H9 (cell line): ENCODE results near the gene LAX1. TPM values are rescaled to one million over a fixed set of nuclear protein-coding genes. Genes with fewer than 3 reads are reported as not detected.

Source experiments
- DNase-seq: peaks from one replicate; pipeline ENCODE4 v3.0.0-alpha.2; 2017
- H2AFZ ChIP-seq: one replicate; pipeline ENCODE4 v1.6.1; 2013; ENCODE audit warnings: mild to moderate bottlenecking, low read length, control low read depth, moderate library complexity
- H2AK5ac ChIP-seq: 2 replicates; pipeline ENCODE4 v1.6.1; 2013; ENCODE audit warnings: low read length, control low read depth, mixed read lengths; ENCODE audit not compliant: insufficient read length
- H2BK120ac ChIP-seq: one replicate; pipeline ENCODE4 v1.6.1; 2013; ENCODE audit warnings: low read depth, mild to moderate bottlenecking, low read length, control low read depth, inconsistent platforms; ENCODE audit not compliant: poor library complexity, severe bottlenecking
- H2BK12ac ChIP-seq: 2 replicates; pipeline ENCODE4 v1.6.1; 2013; ENCODE audit warnings: low read length, control low read depth, mixed read lengths, low read depth; ENCODE audit not compliant: insufficient read length
- H2BK15ac ChIP-seq: 2 replicates; pipeline ENCODE4 v1.6.1; 2013; ENCODE audit warnings: low read depth, low read length, control low read depth
- H2BK20ac ChIP-seq: one replicate; pipeline ENCODE4 v1.6.1; 2013; ENCODE audit warnings: low read depth, mild to moderate bottlenecking, low read length, control low read depth, inconsistent platforms; ENCODE audit not compliant: poor library complexity, severe bottlenecking
- H2BK5ac ChIP-seq: 2 replicates; pipeline ENCODE4 v1.6.1; 2013; ENCODE audit warnings: low read length, control low read depth, mixed read lengths; ENCODE audit not compliant: insufficient read length
- H3K14ac ChIP-seq: 2 replicates; pipeline ENCODE4 v1.6.1; 2013; ENCODE audit warnings: low read length, control low read depth; ENCODE audit not compliant: insufficient read depth
- H3K18ac ChIP-seq: 2 replicates; pipeline ENCODE4 v1.6.1; 2013; ENCODE audit warnings: low read depth, mild to moderate bottlenecking, mixed read lengths, low read length, control low read depth; ENCODE audit not compliant: insufficient read length
- H3K23ac ChIP-seq: 2 replicates; pipeline ENCODE4 v1.6.1; 2013; ENCODE audit warnings: low read length, control low read depth, mixed read lengths, low read depth; ENCODE audit not compliant: insufficient read length
- H3K23me2 ChIP-seq: 2 replicates; pipeline ENCODE4 v1.6.1; 2013; ENCODE audit warnings: low read depth, mild to moderate bottlenecking, mixed read lengths, low read length, control low read depth; ENCODE audit not compliant: insufficient read length, poor library complexity, severe bottlenecking
- H3K27ac ChIP-seq: 2 replicates; pipeline ENCODE4 v1.5.1; 2013; ENCODE audit warnings: low read length, control low read depth, mixed read lengths, low read depth; ENCODE audit not compliant: insufficient read length
- H3K27me3 ChIP-seq: 2 replicates; pipeline ENCODE4 v1.6.1; 2013; ENCODE audit warnings: low read length, control low read depth, inconsistent platforms; ENCODE audit not compliant: insufficient read depth
- H3K4ac ChIP-seq: 2 replicates; pipeline ENCODE4 v1.6.1; 2013; ENCODE audit warnings: low read depth, mild to moderate bottlenecking, control low read depth, inconsistent platforms, low read length, moderate library complexity
- H3K4me1 ChIP-seq: 2 replicates; pipeline ENCODE4 v1.6.1; 2013; ENCODE audit warnings: low read length, control low read depth, inconsistent platforms; ENCODE audit not compliant: insufficient read depth
- H3K4me2 ChIP-seq: 2 replicates; pipeline ENCODE4 v1.6.1; 2013; ENCODE audit warnings: low read length, control low read depth, mixed read lengths; ENCODE audit not compliant: insufficient read length, insufficient read depth
- H3K56ac ChIP-seq: 2 replicates; pipeline ENCODE4 v1.6.1; 2013; ENCODE audit warnings: low read depth, mild to moderate bottlenecking, mixed read lengths, low read length, control low read depth; ENCODE audit not compliant: insufficient read length
- H3K79me1 ChIP-seq: 2 replicates; pipeline ENCODE4 v1.6.1; 2013; ENCODE audit warnings: low read depth, mild to moderate bottlenecking, moderate library complexity, low read length, control low read depth, inconsistent platforms; ENCODE audit not compliant: insufficient read depth, poor library complexity, severe bottlenecking
- H3K79me2 ChIP-seq: 2 replicates; pipeline ENCODE4 v1.6.1; 2013; ENCODE audit warnings: low read length, control low read depth, inconsistent platforms; ENCODE audit not compliant: insufficient read depth
- H3K9ac ChIP-seq: 2 replicates; pipeline ENCODE4 v1.6.1; 2013; ENCODE audit warnings: low read length, control low read depth, mixed read lengths; ENCODE audit not compliant: insufficient read length; ENCODE audit errors: extremely low read depth
- H3K9me3 ChIP-seq: one replicate; pipeline ENCODE4 v1.6.1; 2013; ENCODE audit warnings: low read depth, low read length, inconsistent platforms; ENCODE audit not compliant: control insufficient read depth
- H3T11ph ChIP-seq: one replicate; pipeline ENCODE4 v1.6.1; 2013; ENCODE audit warnings: mild to moderate bottlenecking, low read length, control low read depth, inconsistent platforms
- H4K20me1 ChIP-seq: one replicate; pipeline ENCODE4 v1.6.1; 2013; ENCODE audit not compliant: control insufficient read depth, insufficient read length, insufficient read depth
- H4K5ac ChIP-seq: 2 replicates; pipeline ENCODE4 v1.6.1; 2013; ENCODE audit warnings: low read depth, mild to moderate bottlenecking, mixed read lengths, low read length, control low read depth; ENCODE audit not compliant: insufficient read length
- H4K8ac ChIP-seq: replicated peaks from 2 replicates; pipeline ENCODE4 v1.6.1; 2013; ENCODE audit warnings: low read length, control low read depth, mixed read lengths, low read depth; ENCODE audit not compliant: insufficient read length
- H4K91ac ChIP-seq: 2 replicates; pipeline ENCODE4 v1.6.1; 2013; ENCODE audit warnings: low read depth, mild to moderate bottlenecking, moderate library complexity, mixed read lengths, low read length, control low read depth; ENCODE audit not compliant: insufficient read length
- H3K27ac Mint-ChIP-seq, 3 experiments: 2 replicates in 2 of 3; 3 replicates in 1 of 3; pipeline ENCODE4 v1.8.0; 2020 to 2021; ENCODE audit warnings: mixed read lengths in 3 of 3, mild to moderate bottlenecking in 1 of 3, moderate library complexity in 1 of 3
- H3K27me3 Mint-ChIP-seq: 2 replicates; pipeline ENCODE4 v1.8.0; 2021; ENCODE audit warnings: low read depth, mild to moderate bottlenecking, moderate library complexity, mixed read lengths
- H3K36me3 Mint-ChIP-seq, 3 experiments: 2 replicates in 2 of 3; 3 replicates in 1 of 3; pipeline ENCODE4 v1.8.0; 2020 to 2021; ENCODE audit warnings: low read depth in 3 of 3, mixed read lengths in 3 of 3; ENCODE audit not compliant: insufficient read depth in 1 of 3
- H3K4me1 Mint-ChIP-seq, 2 experiments: 2 replicates each; pipeline ENCODE4 v1.8.0; 2020; ENCODE audit warnings: mixed read lengths in 2 of 2
- H3K4me3 Mint-ChIP-seq, 2 experiments: 2 replicates in 1 of 2; 3 replicates in 1 of 2; pipeline ENCODE4 v1.8.0; 2020 to 2021; ENCODE audit warnings: mild to moderate bottlenecking in 2 of 2, mixed read lengths in 2 of 2, moderate library complexity in 1 of 2
- H3K9me3 Mint-ChIP-seq, 2 experiments: 2 replicates in 1 of 2; 3 replicates in 1 of 2; pipeline ENCODE4 v1.8.0; 2020; ENCODE audit warnings: mild to moderate bottlenecking in 2 of 2, mixed read lengths in 2 of 2, moderate library complexity in 1 of 2
- WGBS: extraction: QIAGEN DNeasy Blood & Tissue Kit; methylation state at CpG from one replicate; pipeline ENCODE4 v1.1.7; 2013; ENCODE audit warnings: missing lambda C conversion rate, low lambda C conversion rate, mixed read lengths; ENCODE audit not compliant: insufficient read length; ENCODE audit errors: extremely low coverage; 5-methylcytosine and 5-hydroxymethylcytosine counted together
- total RNA-seq: library from RNA; stranded (reverse); gene quantifications from 2 replicates; pipeline ENCODE4 v1.2.1, GENCODE V29; 2021
- TF ChIP-seq, protein P1 (sequence below): fragments of 200-600 bp; sonication (generic); conservative IDR thresholded peaks from 3 replicates; pipeline ENCODE4 v1.8.0; 2021; ENCODE audit warnings: antibody characterized with exemption, mild to moderate bottlenecking

LAX1 gene
- total RNA-seq, 1 experiment from 2014 or later = not detected

DNA sequence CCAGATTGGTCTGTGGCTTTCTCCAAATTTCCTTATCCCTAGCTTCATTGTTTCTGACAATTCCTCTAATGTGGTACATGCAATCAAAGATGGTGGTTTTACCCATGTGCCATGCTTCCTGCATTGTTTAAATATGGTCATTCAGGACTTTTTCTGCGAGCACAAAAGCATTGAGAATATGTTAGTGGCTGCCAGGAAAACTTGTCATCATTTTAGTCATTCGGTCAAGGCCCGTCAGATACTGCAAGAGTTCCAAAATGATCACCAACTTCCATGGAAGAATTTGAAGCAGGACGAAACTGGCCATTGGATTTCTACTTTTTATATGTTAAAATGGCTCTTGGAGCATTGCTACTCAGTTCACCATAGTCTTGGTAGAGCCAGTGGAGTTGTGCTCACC lies 34.2 kb downstream of the LAX1 start:
- Histone ChIP-seq H4K20me1 (no peaks in the 10 kb centered on the region), H3K56ac (no peak overlapping the region), H2BK20ac (no peak overlapping the region), H3K4ac (no peak overlapping the region), H3K27me3 (no peaks in the 10 kb centered on the region), H2AK5ac (no peak overlapping the region), H3K23ac (no peak overlapping the region), H3K9ac (no peak overlapping the region), H4K91ac (no peak overlapping the region), H3K18ac (no peak overlapping the region), H2BK15ac (no peak overlapping the region), H3K27ac (no peak overlapping the region), H3K4me2 (no peak overlapping the region), H2AFZ (no peak overlapping the region), H2BK5ac (no peak overlapping the region), H3K23me2 (no peaks in the 10 kb centered on the region), H4K8ac (no peak overlapping the region), H3T11ph (no peak overlapping the region), H3K79me2 (peaks cover 37% of the 10 kb centered on the region), H3K14ac (no peak overlapping the region), H3K4me1 (no peaks in the 10 kb centered on the region), H3K9me3 (no peaks in the 10 kb centered on the region), H2BK12ac (no peak overlapping the region), H4K5ac (no peak overlapping the region), H3K79me1 (no peaks in the 10 kb centered on the region), H2BK120ac (no peak overlapping the region)
- Mint-ChIP-seq H3K27me3 (no peaks in the 10 kb centered on the region), H3K4me3 (no peak overlapping the region), H3K27ac (no peak overlapping the region), H3K36me3 (peaks cover 54 to 59% (median 55%) of the 10 kb centered on the region in 3 experiments), H3K9me3 (peaks cover 13 to 27% of the 10 kb centered on the region in 2 experiments; a peak in 4 of 5 replicates), H3K4me1 (peaks cover 30 to 42% of the 10 kb centered on the region in 2 experiments)
- DNase-seq = no peak
- no CpG with 5 or more reads among the region's 4 CpGs for WGBS
- TF ChIP-seq, protein P1, sequence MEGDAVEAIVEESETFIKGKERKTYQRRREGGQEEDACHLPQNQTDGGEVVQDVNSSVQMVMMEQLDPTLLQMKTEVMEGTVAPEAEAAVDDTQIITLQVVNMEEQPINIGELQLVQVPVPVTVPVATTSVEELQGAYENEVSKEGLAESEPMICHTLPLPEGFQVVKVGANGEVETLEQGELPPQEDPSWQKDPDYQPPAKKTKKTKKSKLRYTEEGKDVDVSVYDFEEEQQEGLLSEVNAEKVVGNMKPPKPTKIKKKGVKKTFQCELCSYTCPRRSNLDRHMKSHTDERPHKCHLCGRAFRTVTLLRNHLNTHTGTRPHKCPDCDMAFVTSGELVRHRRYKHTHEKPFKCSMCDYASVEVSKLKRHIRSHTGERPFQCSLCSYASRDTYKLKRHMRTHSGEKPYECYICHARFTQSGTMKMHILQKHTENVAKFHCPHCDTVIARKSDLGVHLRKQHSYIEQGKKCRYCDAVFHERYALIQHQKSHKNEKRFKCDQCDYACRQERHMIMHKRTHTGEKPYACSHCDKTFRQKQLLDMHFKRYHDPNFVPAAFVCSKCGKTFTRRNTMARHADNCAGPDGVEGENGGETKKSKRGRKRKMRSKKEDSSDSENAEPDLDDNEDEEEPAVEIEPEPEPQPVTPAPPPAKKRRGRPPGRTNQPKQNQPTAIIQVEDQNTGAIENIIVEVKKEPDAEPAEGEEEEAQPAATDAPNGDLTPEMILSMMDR = no peak
